ENCODE measurements around the gene PALM3.

PALM3 gene

DNA sequence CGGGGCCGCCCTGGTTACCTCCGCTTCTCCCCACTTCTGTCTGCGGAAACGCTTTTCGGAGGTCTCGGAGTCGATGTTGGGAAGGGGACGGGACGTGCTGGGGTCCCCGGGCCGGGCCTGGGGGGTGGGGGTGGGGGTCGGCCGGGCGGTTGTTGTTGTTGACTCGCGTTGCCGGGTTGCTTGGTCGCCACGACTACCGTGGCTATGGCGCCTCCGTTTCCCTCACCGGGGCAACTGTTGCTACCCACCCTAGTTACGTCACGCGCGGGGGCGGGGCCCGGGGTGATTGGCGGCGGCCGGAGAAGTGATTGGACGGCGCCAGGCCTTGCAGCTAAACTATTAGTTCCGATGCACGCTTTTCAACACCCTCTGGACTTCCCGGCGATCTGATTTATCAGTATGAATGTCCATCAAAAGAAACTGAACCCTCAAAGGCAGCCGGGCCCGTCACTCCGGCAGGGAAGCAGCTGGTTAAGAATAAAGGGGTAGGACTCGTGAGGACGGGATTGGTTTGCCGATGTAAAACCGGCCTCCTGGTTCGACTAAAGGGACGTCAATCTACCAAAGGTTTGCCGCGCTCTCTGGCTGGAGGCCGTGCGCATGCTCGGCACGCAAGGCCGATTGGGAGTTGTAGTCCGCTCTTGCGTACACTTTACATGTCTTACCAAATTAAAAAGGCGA lies 55.7 kb downstream of the PALM3 start, which contains the start of gene RFX1:
Gene RFX1 (minus strand): TSS at position 236 of the 681 bp plus-strand sequence. CDS start 12,477 bp downstream, outside the sequence.
- H3K27ac ChIP-seq, result peak within 1 kb of the TSS; percentile 91
- TF ChIP-seq, protein P1, sequence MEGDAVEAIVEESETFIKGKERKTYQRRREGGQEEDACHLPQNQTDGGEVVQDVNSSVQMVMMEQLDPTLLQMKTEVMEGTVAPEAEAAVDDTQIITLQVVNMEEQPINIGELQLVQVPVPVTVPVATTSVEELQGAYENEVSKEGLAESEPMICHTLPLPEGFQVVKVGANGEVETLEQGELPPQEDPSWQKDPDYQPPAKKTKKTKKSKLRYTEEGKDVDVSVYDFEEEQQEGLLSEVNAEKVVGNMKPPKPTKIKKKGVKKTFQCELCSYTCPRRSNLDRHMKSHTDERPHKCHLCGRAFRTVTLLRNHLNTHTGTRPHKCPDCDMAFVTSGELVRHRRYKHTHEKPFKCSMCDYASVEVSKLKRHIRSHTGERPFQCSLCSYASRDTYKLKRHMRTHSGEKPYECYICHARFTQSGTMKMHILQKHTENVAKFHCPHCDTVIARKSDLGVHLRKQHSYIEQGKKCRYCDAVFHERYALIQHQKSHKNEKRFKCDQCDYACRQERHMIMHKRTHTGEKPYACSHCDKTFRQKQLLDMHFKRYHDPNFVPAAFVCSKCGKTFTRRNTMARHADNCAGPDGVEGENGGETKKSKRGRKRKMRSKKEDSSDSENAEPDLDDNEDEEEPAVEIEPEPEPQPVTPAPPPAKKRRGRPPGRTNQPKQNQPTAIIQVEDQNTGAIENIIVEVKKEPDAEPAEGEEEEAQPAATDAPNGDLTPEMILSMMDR (conservative IDR thresholded peaks at IDR 0.05), result no peak
- TF ChIP-seq ZFX (IDR thresholded peaks at IDR 0.05), result no peak

DNA sequence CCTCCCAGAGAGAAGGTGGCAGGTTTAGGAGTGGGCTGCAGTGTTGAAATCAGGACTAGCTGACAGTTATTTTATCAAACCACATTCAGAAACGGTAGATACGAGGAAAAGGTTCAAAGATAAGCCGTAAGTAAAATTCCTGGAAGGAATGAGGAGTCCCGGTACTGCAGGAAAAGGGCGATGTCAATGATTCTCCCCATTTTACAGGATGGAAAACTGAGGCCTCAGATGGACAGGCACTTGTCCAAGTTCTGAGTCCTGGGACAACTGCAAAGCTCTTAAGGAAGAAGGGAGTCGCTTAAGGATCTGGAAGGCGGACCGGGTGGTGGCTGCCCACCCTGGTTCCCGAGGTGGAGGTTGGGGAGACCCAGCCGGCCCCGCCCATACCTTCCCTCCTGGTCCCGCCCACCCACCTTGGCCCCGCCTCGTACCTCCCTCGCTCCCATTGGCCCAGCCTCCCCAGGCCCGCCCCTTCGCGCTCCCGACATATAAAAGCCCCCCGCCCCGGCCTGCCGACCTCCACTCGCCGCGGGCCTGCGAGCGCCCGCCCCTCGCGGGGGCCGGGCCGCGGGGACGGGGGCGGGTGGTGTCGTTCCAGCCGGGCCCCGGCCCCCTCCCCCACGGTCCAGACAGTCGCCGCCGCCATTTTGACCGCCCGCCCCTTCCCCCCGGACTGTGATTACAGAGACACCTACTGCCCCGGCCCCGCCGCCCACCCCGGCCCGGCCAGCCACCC lies 56.4 kb downstream of the PALM3 start:
- TF ChIP-seq, protein P1 (conservative IDR thresholded peaks at IDR 0.05), result no peak
- no peak for TF ChIP-seq ZFX (IDR thresholded peaks at IDR 0.05)
- peak overlapping the region; percentile 91 for H3K27ac ChIP-seq

DNA sequence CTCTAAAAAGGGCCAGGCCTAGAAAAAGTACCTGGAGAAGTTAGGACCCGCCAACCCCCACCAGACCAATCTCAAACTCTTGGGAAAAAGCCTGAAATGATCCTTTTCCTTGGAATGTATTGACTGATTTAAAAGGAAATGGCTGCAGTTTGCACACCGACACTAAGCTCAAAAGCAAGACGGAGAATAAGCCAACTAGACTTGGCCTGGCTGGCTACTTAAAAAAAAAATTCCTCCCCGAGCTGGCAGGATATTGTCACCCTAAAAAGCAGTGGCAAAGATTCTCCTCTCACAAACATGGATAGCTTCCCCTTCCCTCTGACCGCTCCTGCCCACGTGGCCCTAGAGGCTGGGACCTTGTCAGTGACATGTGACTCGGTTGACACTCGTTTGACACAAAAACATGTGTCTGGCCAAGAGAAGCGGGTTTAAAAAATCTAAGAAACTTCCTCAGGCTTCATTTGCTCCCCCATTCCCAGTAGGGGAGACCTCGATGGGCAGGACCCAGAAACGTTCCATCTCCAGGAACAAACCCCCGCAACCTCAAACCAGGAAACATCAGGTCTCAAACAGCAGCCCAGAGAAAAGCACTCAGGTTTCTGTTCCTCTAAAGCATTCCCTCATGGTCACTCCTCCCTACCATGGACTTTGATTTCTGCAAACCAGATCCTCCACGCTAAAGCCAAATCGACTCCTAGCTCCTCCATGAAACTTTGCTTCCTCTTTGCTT lies 57.1 kb downstream of the PALM3 start:
- H3K27ac ChIP-seq, result peak overlapping the region; percentile 91; the same call in 1 of the 2 replicates
- TF ChIP-seq ZFX (IDR thresholded peaks at IDR 0.05), result no peak
- TF ChIP-seq, protein P1 (conservative IDR thresholded peaks at IDR 0.05), result no peak

All from C4-2B (cell line).